ENCODE results near the gene LRRC73.

Gene LRRC73

GRCh38 chr6:43493230-43493629, 16.9 kb downstream of the LRRC73 start:
- Histone ChIP-seq H3K36me3 (replicated peaks) (peaks cover 3% of the 10 kb centered on the region), H3K27ac (no peak overlapping the region), H3K4me3 (ENCODE audit: low read depth, low read length) (no peak overlapping the region), H3K27me3 (replicated peaks) (no peaks in the 10 kb centered on the region)
- no peak for DNase-seq
- in situ Hi-C loops (cut with HindIII; ENCODE audit: low pct_ligation_motif_present, low sequenced_read_pairs), result no loop called here
- no peak for TF ChIP-seq CTCF (IDR thresholded peaks at IDR 0.05; ENCODE audit: low read depth, low read length, missing control alignments)

DNA sequence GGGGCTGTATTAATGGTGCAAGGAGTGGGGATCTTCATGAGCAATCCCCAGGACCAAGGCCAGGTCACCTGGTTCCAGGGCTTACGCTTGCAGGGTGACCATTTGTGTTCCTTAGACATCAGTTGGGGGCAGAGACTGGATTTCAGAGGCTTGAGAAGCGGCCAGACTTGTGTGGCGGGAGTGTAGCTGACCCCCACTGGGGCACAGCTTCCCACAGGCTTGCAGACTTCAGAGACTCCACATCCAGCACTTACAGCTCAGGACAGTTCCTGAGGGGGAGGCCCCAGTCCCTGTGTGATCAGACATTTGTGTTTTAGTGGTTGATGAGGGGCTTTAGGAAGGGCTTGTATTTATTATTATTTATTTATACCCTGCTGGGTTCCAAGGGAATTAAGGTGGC, 17.5 kb downstream of the LRRC73 start:
- Histone ChIP-seq H3K27me3 (replicated peaks) (no peaks in the 10 kb centered on the region), H3K36me3 (replicated peaks) (no peaks in the 10 kb centered on the region), H3K27ac (no peak overlapping the region), H3K4me3 (ENCODE audit: low read depth, low read length) (peak overlapping the region; percentile 3)
- in situ Hi-C loops (cut with HindIII; ENCODE audit: low pct_ligation_motif_present, low sequenced_read_pairs), result no loop called here
- peak; percentile 29 for DNase-seq
- TF ChIP-seq CTCF (IDR thresholded peaks at IDR 0.05; ENCODE audit: low read depth, low read length, missing control alignments), result no peak

GRCh38 chr6:43491750-43492661, 18.1 kb downstream of the LRRC73 start:
- no peak for TF ChIP-seq CTCF (IDR thresholded peaks at IDR 0.05; ENCODE audit: low read depth, low read length, missing control alignments)
- in situ Hi-C loops (cut with HindIII; ENCODE audit: low pct_ligation_motif_present, low sequenced_read_pairs), result no loop called here

DNA sequence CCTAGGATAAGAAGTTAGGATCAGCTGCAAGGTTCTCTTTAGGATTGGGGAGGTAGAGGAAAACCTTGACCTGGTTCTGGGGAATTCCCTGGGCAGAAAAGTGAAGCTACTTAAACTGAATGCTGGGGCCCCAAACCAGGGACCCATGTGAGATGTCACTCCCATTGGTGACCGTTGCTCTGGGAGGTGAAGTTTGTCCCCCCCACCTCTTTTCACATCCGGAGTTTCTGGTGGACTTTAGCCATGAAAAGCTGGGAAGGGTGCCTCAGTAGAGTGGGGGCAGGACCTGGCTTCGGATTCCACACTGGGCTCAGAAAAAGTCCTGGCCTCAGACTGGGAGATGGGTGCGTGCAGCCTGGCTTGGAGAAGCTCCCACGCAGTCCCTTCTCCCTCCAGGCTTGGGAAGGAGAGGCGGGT, 19.6 kb downstream of the LRRC73 start:
- H3K36me3 ChIP-seq (replicated peaks), result no peaks in the 10 kb centered on the region
- H3K4me3 ChIP-seq (ENCODE audit: low read depth, low read length), result no peak overlapping the region
- no peaks in the 10 kb centered on the region for H3K27me3 ChIP-seq (replicated peaks)
- no peak for TF ChIP-seq CTCF (IDR thresholded peaks at IDR 0.05; ENCODE audit: low read depth, low read length, missing control alignments)
- H3K27ac ChIP-seq, result no peak overlapping the region
- in situ Hi-C loops (cut with HindIII; ENCODE audit: low pct_ligation_motif_present, low sequenced_read_pairs), result no loop called here
- DNase-seq, result no peak

More at GRCh38 chr6:43491750-43492661, 18.1 kb downstream of the LRRC73 start:
- DNase-seq, result peak; percentile 59
- no peaks in the 10 kb centered on the region for H3K36me3 ChIP-seq (replicated peaks)
- H3K27me3 ChIP-seq (replicated peaks), result no peaks in the 10 kb centered on the region
- no peak overlapping the region for H3K27ac ChIP-seq
- peak overlapping the region; percentile 3 for H3K4me3 ChIP-seq (ENCODE audit: low read depth, low read length)

- Histone ChIP-seq H3K36me3 (replicated peaks) (no peaks in the 10 kb centered on the region), H3K27ac (no peak overlapping the region), H3K4me3 (ENCODE audit: low read depth, low read length) (no peak overlapping the region), H3K27me3 (replicated peaks) (no peaks in the 10 kb centered on the region)
- DNase-seq, result no peak
- TF ChIP-seq CTCF (IDR thresholded peaks at IDR 0.05; ENCODE audit: low read depth, low read length, missing control alignments), result no peak
- in situ Hi-C loops (cut with HindIII; ENCODE audit: low pct_ligation_motif_present, low sequenced_read_pairs), result no loop called here
These were observed 20.7 kb downstream of the LRRC73 start for GRCh38 chr6:43489277-43490072.

Measured in brain microvascular endothelial cell (primary cell).